Aorta (tissue), 5 donors: ENCODE measurements around the gene FILIP1L. TPM values are rescaled to one million over a fixed set of nuclear protein-coding genes. Genes with fewer than 3 reads are reported as not detected.
A peak's percentile ranks its signal among the peaks of the same experiment; 100 is the strongest.

Source experiments
- ATAC-seq: fragments of 200-7000 bp; cut with Tn5 transposase; one replicate; pipeline ENCODE4 v1.9.1; 2022; ENCODE audit warnings: moderate library complexity; ENCODE audit not compliant: low FRiP score
- DNase-seq, 2 donors: peaks; one replicate each; pipeline ENCODE4 v3.0.0-alpha.2; 2020
- H3K27ac ChIP-seq, 2 donors: one replicate each; pipeline ENCODE4 v1.5.1; 2013; ENCODE audit warnings: low read length in 2 of 2, mild to moderate bottlenecking in 2 of 2, moderate library complexity in 2 of 2, control low read depth in 1 of 2, inconsistent platforms in 1 of 2, low read depth in 1 of 2
- H3K27me3 ChIP-seq, 2 donors: one replicate each; pipeline ENCODE4 v1.6.1; 2013; ENCODE audit warnings: control low read depth in 1 of 2, low read length in 1 of 2, mild to moderate bottlenecking in 1 of 2, moderate library complexity in 1 of 2; ENCODE audit not compliant: insufficient read depth in 2 of 2, control insufficient read depth in 1 of 2
- H3K36me3 ChIP-seq, 2 donors: one replicate each; pipeline ENCODE4 v1.6.1; 2013; ENCODE audit warnings: control low read depth in 1 of 2, low read length in 1 of 2, mild to moderate bottlenecking in 1 of 2; ENCODE audit not compliant: insufficient read depth in 2 of 2, control insufficient read depth in 1 of 2
- H3K4me1 ChIP-seq, 2 donors: one replicate each; pipeline ENCODE4 v1.6.1; 2013; ENCODE audit warnings: low read length in 2 of 2, control low read depth in 1 of 2, mild to moderate bottlenecking in 1 of 2, moderate library complexity in 1 of 2; ENCODE audit not compliant: insufficient read depth in 2 of 2, control insufficient read depth in 1 of 2
- H3K4me3 ChIP-seq, 2 donors: one replicate each; pipeline ENCODE4 v1.5.1; 2013; ENCODE audit warnings: low read length in 2 of 2, control low read depth in 1 of 2, mild to moderate bottlenecking in 1 of 2
- H3K9me3 ChIP-seq: one replicate; pipeline ENCODE4 v1.6.1; 2013; ENCODE audit warnings: mild to moderate bottlenecking, low read length; ENCODE audit not compliant: control insufficient read depth
- WGBS, 2 donors: extraction: QIAGEN DNeasy Blood & Tissue Kit; methylation state at CpG; one replicate each; pipeline ENCODE4 v1.1.7; 2013; 5-methylcytosine and 5-hydroxymethylcytosine counted together
- intact Hi-C, 2 donors: fragments of 100-400 bp; cut with DNase I; formaldehyde crosslinking; loops; one replicate each; pipeline versions ENCODE4 v1.14.2 to v1.15.0; 2022
- polyA plus RNA-seq, 2 donors: library from polyadenylated mRNA; stranded (reverse); fragments of 200-250 nt; gene quantifications; one replicate each; pipeline ENCODE4 v1.2.3, GENCODE V29; 2013
- total RNA-seq, 2 donors: library from RNA; stranded (reverse); fragmentation: NEBNext Ultra II Directional; extraction: Animal tissue kit (Norgen Biotek cat#: 25700); gene quantifications; one replicate each; pipeline ENCODE4 v1.2.1, GENCODE V29; 2021
- donor health status: healthy with polysubstance abuse.
- donor health status: Bipolar disorder and iron deficiency.
- donor health status: DM: no; HTN: no; CAD: no.
- donor health status: DM: no; HTN: no; CAD: no.
- donor health status: DM: yes; HTN: yes; CAD: no.

The FILIP1L gene
- total and polyA plus RNA-seq, 4 donors, result 168 to 861 (median 251) TPM

DNA sequence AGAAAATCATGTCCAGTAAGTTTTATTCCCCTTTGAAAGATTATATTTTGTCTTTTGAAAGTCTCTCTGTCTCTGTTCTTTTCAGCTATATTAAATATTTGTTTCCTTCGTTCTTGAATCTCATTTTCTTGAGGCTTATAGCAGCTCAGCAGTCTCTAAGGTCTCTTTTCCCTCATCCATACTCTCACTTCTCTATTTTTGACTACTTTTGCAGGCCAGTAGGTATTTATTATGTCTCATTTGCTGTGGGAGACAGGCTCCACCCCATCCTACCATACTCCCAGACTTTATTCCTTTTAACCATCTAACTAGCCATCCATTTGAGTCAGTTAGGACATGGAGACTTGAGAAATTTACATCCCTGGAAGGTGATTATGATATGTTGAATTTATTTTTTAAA lies 71.0 kb downstream of the FILIP1L start:
- ATAC-seq (no peak), DNase-seq (no peak)
- peak overlapping the region; percentile 83 to 100 for H3K27ac ChIP-seq
- H3K36me3 ChIP-seq, result no peaks in the 10 kb centered on the region
- H3K4me1 ChIP-seq, result peaks cover 0 to 6% of the 10 kb centered on the region in 2 donors
- intact Hi-C loops, result loop anchor here (5.0 to 10.0 kb wide), 6 partner anchors 39 to 196 kb away; no protein-coding TSS in a partner anchor
- no peaks in the 10 kb centered on the region for H3K9me3 ChIP-seq
- no peaks in the 10 kb centered on the region for H3K27me3 ChIP-seq
- H3K4me3 ChIP-seq, result no peak overlapping the region
- WGBS, 2 donors, result 9 to 12% methylated on average over 1 of the region's 1 CpG

DNA sequence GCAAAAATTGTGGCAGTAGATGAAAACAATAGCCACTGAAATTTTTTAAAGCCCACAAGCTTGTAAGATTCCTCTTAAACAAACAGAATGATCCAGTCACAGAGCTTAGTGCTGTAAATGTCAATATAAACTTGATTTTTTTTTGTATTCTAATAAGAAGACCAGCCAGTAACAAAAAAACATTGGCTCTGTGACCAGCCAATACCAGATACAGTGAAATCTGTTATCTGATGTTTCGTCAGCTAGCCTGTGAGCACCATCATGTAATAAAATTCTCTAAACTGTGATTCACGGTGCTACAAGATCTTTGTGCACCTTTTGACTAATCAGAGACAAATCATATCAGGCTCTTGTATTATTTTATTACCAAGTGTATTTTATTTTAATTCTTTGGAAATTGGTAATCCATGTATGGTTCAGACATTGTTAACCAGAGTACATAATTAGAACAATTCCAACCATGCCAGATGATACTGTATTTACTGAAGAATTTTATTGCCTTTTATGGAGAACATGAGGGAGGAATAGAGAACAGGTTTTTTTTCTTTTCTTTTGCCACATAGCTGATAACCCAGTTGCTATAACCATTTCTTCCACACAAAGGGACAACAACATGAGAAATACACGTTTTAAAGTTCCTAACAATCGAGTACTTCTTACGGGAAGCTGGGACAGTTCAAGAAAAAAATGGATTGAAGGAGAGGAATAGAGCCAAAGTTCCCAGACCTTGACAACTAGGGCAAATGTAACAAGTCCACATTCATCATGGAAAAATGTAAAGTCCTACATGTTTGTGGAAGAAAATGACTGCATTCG lies 71.9 kb downstream of the FILIP1L start:
- H3K4me1 ChIP-seq, result peaks cover 0 to 5% of the 10 kb centered on the region in 2 donors
- intact Hi-C loops, result loop anchor here (5.0 to 10.0 kb wide), 6 partner anchors 40 to 195 kb away; no protein-coding TSS in a partner anchor
- H3K27me3 ChIP-seq, result no peaks in the 10 kb centered on the region
- peak overlapping the region; percentile 98 to 100 for H3K27ac ChIP-seq
- 3 to 5% methylated on average over 6 of the region's 6 CpGs for WGBS, 2 donors
- H3K9me3 ChIP-seq, result no peaks in the 10 kb centered on the region
- H3K4me3 ChIP-seq, result no peak overlapping the region
- ATAC-seq, result peak; percentile 55
- H3K36me3 ChIP-seq, result no peaks in the 10 kb centered on the region
- DNase-seq, result no peak

DNA sequence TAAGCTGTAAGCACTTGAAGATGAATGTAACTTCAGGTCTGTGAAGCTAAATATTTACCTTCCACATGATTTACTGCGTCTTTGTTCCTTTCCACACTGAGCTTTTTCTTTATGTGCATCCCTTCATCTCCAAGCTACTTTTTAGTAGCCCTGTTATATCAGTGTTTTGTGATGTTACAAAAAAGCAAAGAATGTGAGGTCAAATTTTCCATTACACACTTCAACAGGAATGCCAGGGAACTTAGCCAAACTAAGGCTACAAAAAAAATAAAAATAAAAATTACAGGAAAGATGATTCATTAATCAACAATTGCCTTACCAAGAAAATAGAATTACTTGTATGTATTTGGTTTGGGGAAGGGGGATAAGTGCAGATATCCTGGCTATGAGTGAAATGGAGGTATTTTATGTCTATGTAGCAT lies 73.0 kb downstream of the FILIP1L start:
- no peak overlapping the region for H3K4me3 ChIP-seq
- 3 to 7% methylated on average over 1 of the region's 1 CpG for WGBS, 2 donors
- no peaks in the 10 kb centered on the region for H3K27me3 ChIP-seq
- peaks cover 0 to 5% of the 10 kb centered on the region in 2 donors for H3K4me1 ChIP-seq
- H3K9me3 ChIP-seq, result no peaks in the 10 kb centered on the region
- intact Hi-C loops, result loop anchor here (5.0 to 10.0 kb wide), 6 partner anchors 41 to 194 kb away; no protein-coding TSS in a partner anchor
- peak; percentile 88 for ATAC-seq
- DNase-seq, result no peak
- H3K36me3 ChIP-seq, result no peaks in the 10 kb centered on the region
- H3K27ac ChIP-seq, result peak overlapping the region in 1 of 2 donors; percentile 100

DNA sequence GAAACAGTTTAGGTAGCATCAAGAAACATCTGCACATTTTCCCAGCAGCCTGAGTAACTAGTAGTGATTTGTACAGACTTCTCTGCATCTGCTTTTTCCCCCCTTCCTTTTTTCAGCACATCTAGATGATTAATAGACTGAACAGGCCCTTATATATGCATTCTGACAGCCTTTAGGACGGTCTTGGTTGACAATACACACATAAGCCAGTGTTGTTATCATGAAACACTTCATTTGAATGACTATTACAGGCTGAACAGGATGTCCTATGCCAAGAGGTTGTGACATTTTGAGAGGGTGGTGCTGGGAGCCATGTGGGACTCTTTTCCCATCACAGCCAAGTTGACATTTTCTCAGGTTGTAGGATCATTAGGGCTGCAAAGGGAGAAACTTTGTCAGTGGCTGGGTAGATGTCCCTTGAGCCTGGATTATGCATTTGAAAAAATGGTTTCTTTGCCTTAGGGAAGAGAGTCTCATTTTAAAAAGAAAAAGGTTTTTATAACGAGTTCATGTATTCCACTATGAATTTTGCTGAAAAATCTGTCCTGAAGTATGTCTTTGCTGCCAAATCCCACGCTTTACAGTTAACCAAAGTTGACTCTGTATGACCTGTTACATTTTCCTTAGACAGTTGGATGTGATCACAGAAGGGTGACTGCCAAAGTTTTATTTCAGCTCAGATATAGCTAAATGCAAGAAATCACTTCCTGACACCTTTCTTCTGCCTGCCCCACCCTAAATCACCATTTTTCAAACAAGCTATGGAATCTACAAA lies 73.7 kb downstream of the FILIP1L start:
- Histone ChIP-seq H3K36me3 (no peaks in the 10 kb centered on the region), H3K4me3 (no peak overlapping the region), H3K9me3 (no peaks in the 10 kb centered on the region), H3K4me1 (peaks cover 0 to 5% of the 10 kb centered on the region in 2 donors), H3K27me3 (no peaks in the 10 kb centered on the region), H3K27ac (peak overlapping the region; percentile 100)
- peak; percentile 51 for ATAC-seq
- intact Hi-C loops, result loop anchor here (5.0 to 10.0 kb wide), 6 partner anchors 42 to 193 kb away; no protein-coding TSS in a partner anchor
- 6 to 11% methylated on average over 3 of the region's 3 CpGs for WGBS, 2 donors
- no peak for DNase-seq

DNA sequence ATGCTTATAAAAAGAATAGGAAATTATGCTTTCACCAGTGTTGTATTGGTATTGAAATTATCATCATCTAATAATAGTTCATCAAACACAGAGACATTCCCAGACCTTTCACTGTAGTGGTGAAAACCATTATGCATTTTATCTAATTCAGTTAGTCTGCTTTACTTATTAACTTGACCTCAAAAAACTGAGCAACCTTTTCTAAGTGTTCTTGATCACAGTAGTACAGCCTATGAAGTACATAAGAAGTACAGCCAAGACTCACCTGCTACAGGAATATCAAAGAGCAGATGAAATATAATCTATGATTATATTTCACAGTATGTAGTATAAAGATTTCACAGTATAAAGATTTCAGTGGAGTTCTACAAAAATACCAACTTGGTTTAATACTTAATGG lies 75.2 kb downstream of the FILIP1L start:
- Histone ChIP-seq H3K36me3 (no peaks in the 10 kb centered on the region), H3K4me1 (peaks cover 0 to 2% of the 10 kb centered on the region in 2 donors), H3K4me3 (no peak overlapping the region), H3K27me3 (no peaks in the 10 kb centered on the region), H3K27ac (no peak overlapping the region), H3K9me3 (no peaks in the 10 kb centered on the region)
- DNase-seq (no peak), ATAC-seq (no peak)
- intact Hi-C loops, result no loop called here

DNA sequence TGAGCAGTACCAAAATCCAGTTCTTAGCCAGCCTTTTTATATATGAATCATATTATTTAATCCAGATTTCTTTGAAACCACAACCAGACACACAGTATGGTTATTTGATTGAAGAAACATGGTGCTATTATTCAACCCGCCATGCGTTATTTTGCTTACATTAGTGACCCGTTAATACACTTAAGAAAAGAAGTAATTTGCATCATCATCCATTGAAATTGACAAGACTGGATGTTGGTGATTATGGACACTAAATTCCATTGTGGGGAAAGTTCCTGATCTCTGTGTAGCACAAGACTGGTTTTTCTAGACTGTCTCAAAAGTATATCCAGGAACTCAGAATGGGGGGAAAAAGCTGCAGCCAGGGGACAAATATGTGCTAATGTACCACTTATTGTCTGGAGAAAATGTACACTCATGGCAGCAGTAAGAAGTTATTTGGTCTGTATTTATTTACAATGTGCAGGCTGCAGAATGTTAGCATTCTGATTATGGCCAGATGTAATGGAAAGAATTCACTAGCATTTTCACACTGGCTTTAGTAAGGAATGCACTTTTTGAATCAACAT lies 80.3 kb downstream of the FILIP1L start:
- H3K9me3 ChIP-seq, result no peaks in the 10 kb centered on the region
- DNase-seq, result no peak
- no peaks in the 10 kb centered on the region for H3K27me3 ChIP-seq
- H3K27ac ChIP-seq, result no peak overlapping the region
- ATAC-seq, result no peak
- intact Hi-C loops, result loop anchor here in 1 of 2 donors (5.0 kb wide), 1 partner anchor 72 kb away; no protein-coding TSS in a partner anchor
- no peak overlapping the region for H3K4me3 ChIP-seq
- H3K36me3 ChIP-seq, result no peaks in the 10 kb centered on the region
- WGBS, 2 donors, result 95 to 99% methylated on average over 3 of the region's 3 CpGs
- H3K4me1 ChIP-seq, result peaks cover 0 to 10% of the 10 kb centered on the region in 2 donors

DNA sequence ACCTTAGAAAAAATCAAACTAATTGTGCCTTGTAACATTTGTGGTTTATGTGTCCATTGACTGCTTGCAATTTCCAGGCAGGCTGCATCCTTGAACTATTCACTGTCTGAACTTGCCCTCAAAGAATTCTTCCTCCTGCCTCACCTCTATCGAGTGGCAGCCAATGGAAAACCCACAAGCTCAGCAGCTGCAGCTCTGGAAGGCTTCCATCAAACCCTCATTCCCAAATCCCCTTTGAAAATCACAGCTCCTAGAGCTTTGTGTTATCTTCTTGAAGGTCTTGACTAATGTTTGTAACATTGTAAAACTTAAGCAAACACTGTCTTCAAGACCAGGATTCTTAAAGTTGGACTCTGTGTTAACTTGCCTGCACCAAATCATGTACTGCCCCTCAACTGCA lies 81.1 kb downstream of the FILIP1L start:
- ATAC-seq (no peak), DNase-seq (no peak)
- Histone ChIP-seq H3K9me3 (no peaks in the 10 kb centered on the region), H3K27me3 (no peaks in the 10 kb centered on the region), H3K4me1 (peaks cover 0 to 10% of the 10 kb centered on the region in 2 donors), H3K27ac (no peak overlapping the region), H3K4me3 (no peak overlapping the region), H3K36me3 (no peaks in the 10 kb centered on the region)
- 36 to 38% methylated on average over 1 of the region's 1 CpG for whole genome bisulfite sequencing, 2 donors
- intact Hi-C loops, result loop anchor here in 1 of 2 donors (5.0 kb wide), 1 partner anchor 71 kb away; no protein-coding TSS in a partner anchor

DNA sequence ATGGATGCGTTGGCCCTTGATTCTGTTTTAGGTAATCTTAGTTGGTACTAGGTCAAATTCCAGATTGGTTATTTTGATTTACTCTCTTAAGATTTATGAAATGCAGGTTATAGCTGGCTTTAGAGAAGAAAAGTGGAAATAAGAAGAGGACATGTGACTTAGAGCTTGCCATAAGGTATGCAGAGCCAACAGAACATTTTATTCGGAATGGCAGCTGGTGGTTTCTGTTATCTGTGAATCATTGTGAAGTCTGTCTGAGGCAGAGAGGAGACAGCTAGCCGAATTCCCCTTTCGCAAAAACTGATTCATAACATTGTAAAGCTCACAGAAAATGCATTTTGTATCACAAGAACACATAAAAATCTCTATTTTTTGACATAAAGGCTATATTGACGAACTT lies 82.1 kb downstream of the FILIP1L start:
- Histone ChIP-seq H3K9me3 (no peaks in the 10 kb centered on the region), H3K36me3 (no peaks in the 10 kb centered on the region), H3K27ac (no peak overlapping the region), H3K4me3 (no peak overlapping the region), H3K4me1 (peaks cover 0 to 10% of the 10 kb centered on the region in 2 donors), H3K27me3 (no peaks in the 10 kb centered on the region)
- DNase-seq (no peak), ATAC-seq (no peak)
- 37 to 43% methylated on average over 5 of the region's 5 CpGs for WGBS, 2 donors
- intact Hi-C loops, result loop anchor here in 1 of 2 donors (5.0 kb wide), 1 partner anchor 70 kb away; no protein-coding TSS in a partner anchor
